Tibial artery (tissue), 4 donors: ENCODE data around the gene CDR2.

Experiments
- DNase-seq, 2 donors: peaks; one replicate each; pipeline ENCODE4 v3.0.0-alpha.2; 2019
- H3K27ac ChIP-seq, 2 donors: fragments of 200-600 bp; sonication (generic) in 1 of 2; 1 replicate in 1 of 2; 2 replicates in 1 of 2; pipeline ENCODE4 v1.5.1; 2018 to 2019; ENCODE audit warnings: mild to moderate bottlenecking in 1 of 2
- H3K27me3 ChIP-seq, 2 donors: fragments of 200-600 bp; sonication (generic) in 1 of 2; one replicate each; pipeline versions ENCODE4 v1.5.1 to v1.6.0; 2016 to 2019
- H3K36me3 ChIP-seq, 3 donors: fragments of 200-600 bp; sonication (generic) in 2 of 3; one replicate each; pipeline ENCODE4 v1.5.1; 2016 to 2019; ENCODE audit warnings: mild to moderate bottlenecking in 2 of 3
- H3K4me1 ChIP-seq, 4 donors: fragments of 200-600 bp; sonication (generic) in 2 of 4; 1 replicate in 3 of 4; 2 replicates in 1 of 4; pipeline ENCODE4 v1.5.1; 2016 to 2019
- H3K4me3 ChIP-seq, 2 donors: fragments of 200-600 bp; sonication (generic) in 1 of 2; 1 replicate in 1 of 2; 2 replicates in 1 of 2; pipeline ENCODE4 v1.5.1; 2018 to 2019; ENCODE audit warnings: mild to moderate bottlenecking in 2 of 2
- H3K9me3 ChIP-seq, 3 donors: fragments of 200-600 bp; sonication (generic) in 1 of 3; one replicate each; pipeline ENCODE4 v1.5.1; 2016 to 2019
- intact Hi-C: fragments of 100-400 bp; cut with DNase I; formaldehyde crosslinking; loops from one replicate; pipeline ENCODE4 v1.15.0; 2023; ENCODE audit warnings: low total_unique reads
- TF ChIP-seq, protein P1 (sequence below), 2 experiments: fragments of 200-600 bp in 1 of 2; fragments of 450-650 bp in 1 of 2; IDR thresholded peaks; one replicate each; pipeline ENCODE4 v1.5.1; 2017 to 2019; ENCODE audit warnings: antibody characterized with exemption in 2 of 2, mild to moderate bottlenecking in 1 of 2, moderate library complexity in 1 of 2

Gene CDR2

GRCh38 chr16:22360963-22361659 lies 13.3 kb downstream of the CDR2 start:
- Histone ChIP-seq H3K9me3 (no peaks in the 10 kb centered on the region), H3K27me3 (no peaks in the 10 kb centered on the region), H3K36me3 (peaks cover 23 to 26% (median 24%) of the 10 kb centered on the region in 3 donors), H3K4me3 (no peak overlapping the region), H3K4me1 (peaks cover 0 to 18% (median 3%) of the 10 kb centered on the region in 4 donors), H3K27ac (no peak overlapping the region)
- intact Hi-C loops, result no loop called here
- DNase-seq, result no peak
- TF ChIP-seq, protein P1, sequence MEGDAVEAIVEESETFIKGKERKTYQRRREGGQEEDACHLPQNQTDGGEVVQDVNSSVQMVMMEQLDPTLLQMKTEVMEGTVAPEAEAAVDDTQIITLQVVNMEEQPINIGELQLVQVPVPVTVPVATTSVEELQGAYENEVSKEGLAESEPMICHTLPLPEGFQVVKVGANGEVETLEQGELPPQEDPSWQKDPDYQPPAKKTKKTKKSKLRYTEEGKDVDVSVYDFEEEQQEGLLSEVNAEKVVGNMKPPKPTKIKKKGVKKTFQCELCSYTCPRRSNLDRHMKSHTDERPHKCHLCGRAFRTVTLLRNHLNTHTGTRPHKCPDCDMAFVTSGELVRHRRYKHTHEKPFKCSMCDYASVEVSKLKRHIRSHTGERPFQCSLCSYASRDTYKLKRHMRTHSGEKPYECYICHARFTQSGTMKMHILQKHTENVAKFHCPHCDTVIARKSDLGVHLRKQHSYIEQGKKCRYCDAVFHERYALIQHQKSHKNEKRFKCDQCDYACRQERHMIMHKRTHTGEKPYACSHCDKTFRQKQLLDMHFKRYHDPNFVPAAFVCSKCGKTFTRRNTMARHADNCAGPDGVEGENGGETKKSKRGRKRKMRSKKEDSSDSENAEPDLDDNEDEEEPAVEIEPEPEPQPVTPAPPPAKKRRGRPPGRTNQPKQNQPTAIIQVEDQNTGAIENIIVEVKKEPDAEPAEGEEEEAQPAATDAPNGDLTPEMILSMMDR (IDR thresholded peaks at IDR 0.05), result no peak

GRCh38 chr16:22359679-22360078 lies 14.7 kb downstream of the CDR2 start:
- H3K4me1 ChIP-seq, result peaks cover 0 to 15% (median 3%) of the 10 kb centered on the region in 4 donors
- no peaks in the 10 kb centered on the region for H3K9me3 ChIP-seq
- H3K27ac ChIP-seq, result no peak overlapping the region
- peaks cover 21 to 24% (median 23%) of the 10 kb centered on the region in 3 donors for H3K36me3 ChIP-seq
- no peak for DNase-seq
- H3K27me3 ChIP-seq, result no peaks in the 10 kb centered on the region
- intact Hi-C loops, result no loop called here
- no peak overlapping the region for H3K4me3 ChIP-seq
- TF ChIP-seq, protein P1 (IDR thresholded peaks at IDR 0.05), result no peak

DNA sequence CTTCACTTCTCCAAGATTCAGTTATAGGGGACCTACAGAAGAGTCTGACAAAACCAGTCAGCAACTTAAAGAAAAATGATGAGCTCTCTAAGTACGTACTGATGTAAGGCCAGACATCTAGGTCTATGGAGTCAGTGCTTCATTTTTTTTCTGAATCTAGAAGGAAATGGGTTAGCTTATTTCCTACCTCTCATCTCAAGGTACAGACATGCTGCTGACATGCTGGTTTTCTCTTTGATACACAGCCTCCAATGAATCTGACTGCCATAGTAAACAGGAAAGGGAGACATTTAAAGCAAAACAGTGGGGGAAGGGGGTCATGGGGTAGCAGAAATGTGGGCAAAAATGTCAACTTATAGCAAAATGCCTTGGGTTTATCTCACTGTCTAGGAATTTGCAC lies 16.4 kb downstream of the CDR2 start:
- peak overlapping the region; percentile 0 to 13 for H3K27ac ChIP-seq
- DNase-seq, result no peak

DNA sequence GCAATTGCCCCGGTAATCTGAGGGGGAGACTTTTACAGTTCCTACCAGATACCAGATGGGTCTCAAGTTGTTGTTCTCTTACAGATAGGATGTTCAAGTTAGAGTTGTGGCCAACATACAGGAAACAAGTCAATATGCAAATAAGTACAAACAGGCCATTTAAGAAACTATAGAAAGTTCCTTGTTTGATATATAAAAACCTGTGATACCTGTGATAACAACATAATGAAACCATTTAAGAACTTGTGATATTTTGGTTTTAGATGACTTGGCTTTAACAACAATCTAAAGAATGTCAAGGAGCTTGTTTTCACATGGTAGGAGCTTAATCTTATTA lies 16.8 kb downstream of the CDR2 start:
- DNase-seq, result no peak
- H3K27ac ChIP-seq, result peak overlapping the region; percentile 0 to 13
- TF ChIP-seq, protein P1 (IDR thresholded peaks at IDR 0.05), result no peak
- intact Hi-C loops, result no loop called here
- H3K9me3 ChIP-seq, result no peaks in the 10 kb centered on the region
- no peaks in the 10 kb centered on the region for H3K27me3 ChIP-seq
- peaks cover 0 to 28% (median 9%) of the 10 kb centered on the region in 4 donors for H3K4me1 ChIP-seq
- no peak overlapping the region for H3K4me3 ChIP-seq
- H3K36me3 ChIP-seq, result peaks cover 2 to 9% (median 3%) of the 10 kb centered on the region in 3 donors

More for the DNA sequence above, 16.4 kb downstream of the CDR2 start:
- Histone ChIP-seq H3K9me3 (no peaks in the 10 kb centered on the region), H3K27me3 (no peaks in the 10 kb centered on the region), H3K4me3 (no peak overlapping the region), H3K4me1 (peaks cover 0 to 28% (median 9%) of the 10 kb centered on the region in 4 donors), H3K36me3 (peaks cover 6 to 12% (median 7%) of the 10 kb centered on the region in 3 donors)
- TF ChIP-seq, protein P1 (IDR thresholded peaks at IDR 0.05), result no peak
- intact Hi-C loops, result no loop called here

GRCh38 chr16:22356930-22357634 lies 17.3 kb downstream of the CDR2 start:
- peaks cover 0 to 14% (median 0%) of the 10 kb centered on the region in 3 donors for H3K36me3 ChIP-seq
- no peak for DNase-seq
- H3K9me3 ChIP-seq, result no peaks in the 10 kb centered on the region
- H3K4me1 ChIP-seq, result peaks cover 0 to 28% (median 9%) of the 10 kb centered on the region in 4 donors
- intact Hi-C loops, result no loop called here
- H3K27ac ChIP-seq, result peak overlapping the region; percentile 0 to 13
- H3K4me3 ChIP-seq, result no peak overlapping the region
- TF ChIP-seq, protein P1 (IDR thresholded peaks at IDR 0.05), result no peak
- H3K27me3 ChIP-seq, result no peaks in the 10 kb centered on the region
